NT2/D1 (cell line): ENCODE measurements around the gene LILRB2.

Experiments used
- YY1 ChIP-seq: IDR thresholded peaks from 2 replicates; pipeline ENCODE4 v1.6.1; 2011; ENCODE audit not compliant: insufficient read length, insufficient read depth
- ZNF274 ChIP-seq: IDR thresholded peaks from 2 replicates; pipeline ENCODE4 v1.6.1; 2011; ENCODE audit warnings: mild to moderate bottlenecking, low read depth, low read length

DNA sequence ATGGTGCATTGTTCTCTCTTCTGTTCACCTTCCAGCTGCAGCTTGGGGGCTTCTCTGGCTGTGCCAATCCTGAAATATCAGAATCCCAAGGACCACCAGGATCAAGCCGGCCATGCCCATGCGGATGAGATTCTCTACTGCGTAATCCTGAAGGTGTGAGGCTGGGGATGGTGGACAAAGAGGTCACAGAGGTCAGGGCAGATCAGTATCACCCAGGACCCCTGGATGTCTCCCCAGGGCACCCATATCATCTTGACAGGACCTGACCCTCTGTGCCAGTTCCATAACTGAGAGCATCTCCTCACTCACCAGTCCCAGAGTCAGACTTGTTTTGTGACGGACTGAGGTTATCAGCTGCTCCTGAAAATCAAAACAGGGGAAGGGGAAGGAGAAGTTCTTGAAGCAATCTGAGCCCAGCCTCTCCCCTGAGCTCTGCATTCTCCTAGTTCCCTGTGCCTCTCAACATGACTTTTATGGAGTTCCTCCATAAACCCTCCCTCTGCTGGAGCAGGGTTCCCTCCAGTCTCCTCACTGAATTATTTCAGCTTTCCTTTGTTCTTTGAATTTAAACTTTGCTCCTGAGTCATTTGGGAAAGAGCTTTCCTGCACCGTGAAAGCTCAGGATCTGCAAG lies 26.6 kb upstream of the LILRB2 start:
- TF ChIP-seq YY1 (no peak), ZNF274 (no peak)
